Suprapubic skin (tissue), 3 donors: Measurements from ENCODE around the gene HPCAL1.

Experiments used
- POLR2AphosphoS5 ChIP-seq, 3 donors: sonication (generic); formaldehyde crosslinking; IDR thresholded peaks; one replicate each; pipeline ENCODE4 v1.6.1; 2017; ENCODE audit warnings: antibody characterized with exemption in 3 of 3
- TF ChIP-seq, protein P1 (sequence below), 2 donors: fragments of 200-600 bp in 1 of 2; fragments of 450-650 bp in 1 of 2; sonication (generic) in 1 of 2; IDR thresholded peaks; one replicate each; pipeline ENCODE4 v1.5.1; 2016 to 2019; ENCODE audit warnings: antibody characterized with exemption in 2 of 2, mild to moderate bottlenecking in 1 of 2, moderate library complexity in 1 of 2

DNA sequence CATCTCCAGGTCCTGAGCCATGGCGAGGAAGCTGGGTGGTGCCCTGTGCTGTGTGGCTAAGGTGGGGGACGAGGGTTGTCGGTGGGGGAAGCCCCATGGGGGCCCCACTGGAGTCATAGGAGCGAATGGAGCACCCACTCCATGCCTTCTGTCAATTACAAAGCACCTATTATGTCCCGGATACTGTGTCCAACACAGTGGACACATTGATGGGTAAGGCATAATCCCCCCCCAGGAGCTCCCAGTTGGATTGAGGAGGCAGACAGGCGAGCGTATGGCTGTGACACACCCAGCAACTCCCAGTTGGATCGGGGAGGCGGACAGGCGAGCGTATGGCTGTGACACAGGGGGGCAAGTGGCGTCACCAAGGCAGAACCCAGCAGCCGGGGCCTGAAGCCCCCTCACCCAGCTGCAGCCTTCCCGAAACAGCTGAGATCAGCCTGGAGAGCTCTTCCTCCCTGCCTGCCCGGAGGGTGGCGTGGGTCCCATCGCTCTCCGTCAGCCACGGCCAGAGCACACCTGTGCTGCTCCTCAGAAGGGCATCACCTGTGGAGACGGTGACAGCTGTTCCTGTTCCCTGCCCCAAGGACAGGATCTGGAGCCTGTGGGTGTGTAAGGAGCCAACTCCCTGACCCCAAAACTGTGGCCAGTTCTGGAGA lies 69.6 kb downstream of the HPCAL1 start:
- TF ChIP-seq POLR2AphosphoS5 (IDR thresholded peaks at IDR 0.05) = no peak
- TF ChIP-seq, protein P1, sequence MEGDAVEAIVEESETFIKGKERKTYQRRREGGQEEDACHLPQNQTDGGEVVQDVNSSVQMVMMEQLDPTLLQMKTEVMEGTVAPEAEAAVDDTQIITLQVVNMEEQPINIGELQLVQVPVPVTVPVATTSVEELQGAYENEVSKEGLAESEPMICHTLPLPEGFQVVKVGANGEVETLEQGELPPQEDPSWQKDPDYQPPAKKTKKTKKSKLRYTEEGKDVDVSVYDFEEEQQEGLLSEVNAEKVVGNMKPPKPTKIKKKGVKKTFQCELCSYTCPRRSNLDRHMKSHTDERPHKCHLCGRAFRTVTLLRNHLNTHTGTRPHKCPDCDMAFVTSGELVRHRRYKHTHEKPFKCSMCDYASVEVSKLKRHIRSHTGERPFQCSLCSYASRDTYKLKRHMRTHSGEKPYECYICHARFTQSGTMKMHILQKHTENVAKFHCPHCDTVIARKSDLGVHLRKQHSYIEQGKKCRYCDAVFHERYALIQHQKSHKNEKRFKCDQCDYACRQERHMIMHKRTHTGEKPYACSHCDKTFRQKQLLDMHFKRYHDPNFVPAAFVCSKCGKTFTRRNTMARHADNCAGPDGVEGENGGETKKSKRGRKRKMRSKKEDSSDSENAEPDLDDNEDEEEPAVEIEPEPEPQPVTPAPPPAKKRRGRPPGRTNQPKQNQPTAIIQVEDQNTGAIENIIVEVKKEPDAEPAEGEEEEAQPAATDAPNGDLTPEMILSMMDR (IDR thresholded peaks at IDR 0.05) = no peak
